ENCODE measurements around the gene CHDH.

Gene CHDH

DNA sequence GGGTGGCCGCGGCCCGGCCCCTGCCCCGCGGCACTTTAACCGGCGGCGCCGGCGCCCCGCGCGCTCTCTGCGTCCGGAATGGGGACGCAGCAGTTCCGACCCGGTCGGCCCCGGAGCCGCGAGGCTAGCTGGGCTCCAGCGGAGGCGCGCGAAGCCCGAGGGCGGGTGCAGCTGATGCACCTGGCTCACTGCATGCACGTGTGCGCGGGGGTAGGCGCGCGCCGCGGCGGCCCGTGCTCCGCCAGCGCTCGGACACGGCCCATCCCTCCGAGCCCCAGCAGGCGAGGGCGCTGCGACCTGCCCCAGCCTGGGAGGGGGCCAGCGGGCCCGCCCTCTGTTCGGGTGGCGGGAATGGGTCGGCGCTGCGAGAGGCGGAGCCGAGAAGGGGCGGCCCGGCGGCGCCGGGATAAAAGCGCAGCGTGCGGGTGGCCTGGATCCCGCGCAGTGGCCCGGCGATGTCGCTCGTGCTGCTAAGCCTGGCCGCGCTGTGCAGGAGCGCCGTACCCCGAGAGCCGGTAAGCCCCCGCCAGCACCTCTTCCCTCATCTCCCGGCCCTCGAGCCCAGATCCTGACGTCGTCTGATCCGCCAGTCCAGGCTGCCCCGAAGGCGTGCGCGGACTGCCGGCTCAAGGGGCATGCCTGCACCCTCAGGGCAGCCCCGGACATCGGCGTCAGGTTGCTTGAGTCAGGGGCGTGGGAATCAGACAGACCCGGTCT, at the start of gene CHDH, which contains the start of gene IL17RB:
Gene CHDH, minus strand, starts transcription at position 286 of the 717 bp plus-strand sequence. CDS start 22,411 bp downstream, outside the sequence.
Gene IL17RB, plus strand, starts transcription at position 435 of the 717 bp plus-strand sequence. Its CDS starts 21 bp downstream, at position 456.
- DNase-seq, result peak; percentile 48 to 78

GRCh38 chr3:53892286-53892637, 46.0 kb upstream of the CHDH start:
- no peak for DNase-seq

- peak; percentile 98 to 99 for DNase-seq
Measured at GRCh38 chr3:53891497-53892285, 45.5 kb upstream of the CHDH start, which contains the start of gene SELENOK. Gene SELENOK, minus strand, starts transcription at chr3:53891859.

DNA sequence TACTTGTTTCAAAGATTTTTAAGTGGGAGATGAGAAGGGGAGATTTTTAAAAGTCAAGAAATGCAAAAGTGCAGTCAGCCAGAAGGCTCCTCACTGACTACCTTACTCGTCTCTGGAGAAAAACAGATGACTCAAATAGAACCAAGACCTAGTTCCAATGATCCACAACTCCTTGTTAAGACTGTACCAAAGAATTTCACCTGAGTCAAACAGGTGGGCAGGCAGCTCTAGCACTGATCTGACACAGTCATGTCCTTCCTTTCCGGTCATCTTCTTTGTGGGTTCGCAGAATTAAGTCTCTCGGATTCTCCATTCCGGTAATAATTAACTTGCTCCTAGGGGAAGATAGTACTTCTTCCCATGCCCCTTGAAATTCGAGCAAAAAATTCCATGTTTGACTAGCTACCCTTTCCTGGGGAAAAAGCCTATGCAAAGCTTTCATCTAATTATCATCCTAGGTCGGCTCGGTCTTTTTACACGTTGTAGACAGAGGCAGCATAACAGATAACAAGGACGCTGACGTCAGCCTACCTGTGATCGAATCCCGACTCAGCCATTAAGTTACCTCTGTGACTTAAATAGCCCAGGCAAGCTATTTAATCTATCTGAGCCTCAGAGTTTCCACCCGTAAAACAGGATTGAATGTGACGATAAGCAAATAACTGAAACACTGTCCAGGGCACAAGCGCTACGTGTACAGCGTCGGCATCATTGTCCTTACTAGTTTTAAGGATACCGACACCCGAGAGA, 44.7 kb upstream of the CHDH start:
- DNase-seq, result no peak

DNA sequence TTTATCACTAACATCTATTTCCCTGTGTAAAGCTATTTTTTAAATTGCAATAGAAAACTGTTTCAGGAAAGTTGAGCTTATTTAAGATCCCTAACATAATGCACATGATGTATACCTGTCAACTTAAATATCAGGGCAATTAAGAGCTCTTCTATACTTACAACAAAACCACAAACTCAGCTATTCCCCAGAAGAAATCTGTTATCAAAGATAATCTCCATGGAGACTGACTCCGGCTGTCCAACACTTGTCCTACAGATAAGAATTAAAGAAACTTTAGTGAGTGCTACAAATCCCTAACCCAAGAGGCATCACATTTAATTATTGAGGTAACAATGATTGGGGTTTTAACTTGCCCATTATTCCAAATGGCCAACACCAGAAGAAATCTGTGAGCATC, 42.0 kb upstream of the CHDH start:
- DNase-seq, result no peak

- no peak for DNase-seq
Measured at GRCh38 chr3:53887446-53887845, 41.2 kb upstream of the CHDH start.

- no peak for DNase-seq
Measured at GRCh38 chr3:53885239-53885638, 39.0 kb upstream of the CHDH start.

- DNase-seq, result no peak
Measured at GRCh38 chr3:53884623-53885022, 38.4 kb upstream of the CHDH start.

DNA sequence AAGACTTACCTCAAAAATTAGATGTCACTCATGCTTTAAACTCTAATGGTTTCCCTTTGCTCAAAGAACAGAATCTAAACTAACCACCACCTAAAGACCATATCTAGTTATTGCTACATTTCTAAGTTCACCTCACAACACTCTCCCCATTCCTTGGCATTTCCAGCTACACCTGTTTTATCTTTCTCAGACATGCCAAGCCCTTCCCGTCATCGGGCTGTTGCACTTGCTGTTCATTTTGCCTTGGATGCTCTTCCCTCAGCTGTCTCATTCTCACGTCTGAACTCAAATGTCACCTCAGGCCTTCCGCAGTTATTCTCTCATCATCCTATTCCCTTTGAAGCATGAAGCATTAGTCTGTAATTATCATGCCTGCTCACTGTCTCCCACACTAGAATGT, 36.8 kb upstream of the CHDH start:
- no peak for DNase-seq

DNA sequence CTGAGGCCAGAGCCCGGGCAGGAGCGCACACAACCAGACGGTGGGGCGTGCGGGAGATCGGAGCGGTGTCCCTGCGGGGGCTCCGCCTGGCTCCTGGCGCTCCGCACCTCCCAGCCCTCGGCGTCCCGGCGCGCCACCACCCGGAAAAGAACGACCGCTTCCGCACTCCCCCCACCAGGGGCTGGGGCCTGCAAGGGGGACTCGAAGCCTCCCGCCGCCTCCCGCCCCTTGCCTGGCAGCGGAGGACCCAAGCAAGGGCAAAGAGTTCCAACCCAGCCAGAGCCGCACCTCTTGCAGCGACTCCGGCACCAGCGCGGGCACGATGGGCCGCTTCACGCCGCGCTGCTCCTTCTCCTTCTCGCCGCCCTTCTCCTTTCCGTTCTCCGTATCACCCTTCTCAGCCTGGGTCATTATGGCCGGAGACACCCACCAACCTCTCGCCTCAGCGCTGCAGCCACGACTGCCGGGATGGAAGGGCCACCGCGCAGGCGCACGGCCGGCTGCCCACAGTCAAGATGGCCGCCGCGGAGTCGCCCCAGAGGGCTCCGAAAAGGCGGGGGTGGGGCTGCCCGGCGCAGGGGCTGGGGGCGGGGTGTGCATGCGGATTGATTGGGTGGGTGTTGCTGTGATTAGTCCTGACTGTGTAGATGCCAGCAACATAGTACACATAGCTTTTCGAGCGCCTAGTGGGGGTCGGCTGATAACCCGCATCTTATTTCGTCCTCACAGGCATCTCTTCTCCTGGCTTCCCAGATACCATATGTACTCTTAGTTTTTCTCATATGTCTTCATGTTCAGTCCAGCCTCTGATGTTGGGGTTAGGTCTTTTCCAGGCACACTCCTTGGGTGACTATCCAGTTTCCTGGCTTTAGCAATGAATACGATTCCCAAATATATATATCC, 35.7 kb upstream of the CHDH start, which contains the start of gene ACTR8:
Gene ACTR8, minus strand, starts transcription at position 462 of the 903 bp plus-strand sequence. Its CDS starts 51 bp downstream, at position 411.
- peak; percentile 72 to 89 for DNase-seq

GRCh38 chr3:53880396-53881345, 34.5 kb upstream of the CHDH start:
- no peak for DNase-seq

GRCh38 chr3:53865732-53866499, 19.7 kb upstream of the CHDH start:
- no peak for DNase-seq

DNA sequence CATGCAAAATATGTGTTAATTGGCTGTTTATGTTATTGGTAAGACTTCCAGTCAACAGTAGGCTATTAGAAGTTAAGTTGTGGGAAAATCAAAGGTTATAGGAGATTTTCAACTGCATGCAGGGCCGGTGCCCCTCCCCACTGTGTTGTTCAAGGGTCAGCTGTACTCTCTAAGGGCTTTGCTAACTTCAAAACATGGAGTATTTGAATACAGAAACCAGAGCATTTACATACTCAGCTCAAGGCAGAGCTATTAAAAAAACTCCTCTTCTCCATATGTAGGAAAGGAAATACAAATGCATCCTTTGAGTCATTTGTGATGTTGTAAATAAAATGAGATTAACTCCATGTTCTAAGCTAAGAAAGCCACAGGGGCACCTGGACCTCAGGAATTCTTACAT, 16.9 kb upstream of the CHDH start:
- DNase-seq, result no peak

DNA sequence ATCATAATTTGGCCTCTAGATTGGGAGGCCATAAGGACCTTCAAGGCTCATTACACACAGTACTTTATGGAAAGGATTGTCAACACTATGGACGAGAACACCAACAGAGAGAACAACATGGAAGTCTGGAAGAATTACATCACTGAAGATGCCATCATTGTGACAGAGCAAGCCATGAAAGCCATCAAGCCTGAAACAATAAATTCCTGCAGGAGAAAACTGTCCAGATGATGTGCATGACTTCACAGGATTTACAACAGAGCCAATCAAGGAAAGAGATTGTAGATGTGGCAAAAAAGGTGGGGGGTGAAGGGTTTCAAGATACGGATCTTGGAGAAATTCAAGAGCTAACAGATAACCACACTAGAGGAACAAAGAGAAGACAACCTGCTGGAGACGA, 16.0 kb upstream of the CHDH start:
- no peak for DNase-seq

DNA sequence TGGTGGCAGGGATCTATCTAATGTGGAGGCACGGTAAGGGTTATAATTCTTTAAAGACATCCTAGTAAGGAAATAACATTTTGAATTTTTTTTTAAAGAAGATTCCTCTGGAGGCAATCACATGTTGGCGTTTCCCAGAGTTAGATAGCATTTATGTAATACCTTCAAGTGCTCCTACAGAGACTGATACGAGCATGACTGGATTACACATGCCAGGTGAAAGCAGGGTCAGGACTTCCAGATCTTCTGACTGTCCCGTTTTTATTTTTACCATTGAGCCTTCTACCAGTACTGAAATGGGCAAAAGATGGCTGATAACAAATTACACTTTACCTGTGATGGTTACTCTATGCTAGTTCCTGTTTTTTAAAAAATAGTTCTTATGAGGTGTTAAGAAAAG, 14.0 kb upstream of the CHDH start:
- DNase-seq, result no peak

DNA sequence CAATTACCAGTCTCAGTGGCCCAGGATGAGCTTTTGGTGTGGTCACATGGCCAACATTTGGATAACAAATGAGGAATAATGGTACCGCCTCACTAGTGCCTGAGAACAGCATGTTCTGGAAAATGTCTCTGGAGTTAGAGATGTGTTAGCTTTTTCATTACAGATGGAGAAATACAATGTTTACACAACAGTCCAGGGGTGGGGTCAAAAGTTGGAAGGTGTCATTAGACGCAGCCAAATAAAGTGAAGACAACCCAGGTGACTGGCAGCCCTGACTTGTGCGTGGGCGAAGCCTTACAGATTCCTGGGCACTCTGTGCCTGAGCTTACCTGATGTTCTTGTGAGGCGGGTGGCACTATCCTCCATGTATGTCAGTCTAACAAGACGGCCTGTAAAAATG, 13.0 kb upstream of the CHDH start:
- no peak for DNase-seq

- no peak for DNase-seq
Measured at GRCh38 chr3:53858096-53858741, 12.0 kb upstream of the CHDH start.

- DNase-seq, result no peak
Measured at GRCh38 chr3:53856964-53857363, 10.7 kb upstream of the CHDH start.

DNA sequence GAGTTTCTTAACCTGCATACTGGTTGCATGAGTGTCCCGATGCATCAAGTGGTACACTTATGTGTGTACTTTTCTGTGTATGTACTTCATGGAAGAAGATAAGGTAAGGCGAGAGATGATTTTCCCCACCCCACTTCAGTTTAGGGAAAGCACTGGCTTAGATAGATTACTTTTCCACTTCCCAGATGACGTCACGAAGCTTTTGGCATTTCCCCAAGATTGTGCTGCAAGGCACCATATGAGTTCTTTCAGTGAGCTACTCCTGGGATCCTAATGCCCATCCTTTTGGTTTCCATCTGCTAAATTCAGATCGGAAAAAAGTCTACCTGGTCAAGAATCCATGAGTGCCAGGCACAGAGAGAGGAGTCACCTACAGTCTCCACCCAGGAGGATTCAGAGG, 4.7 kb upstream of the CHDH start:
- no peak for DNase-seq

DNA sequence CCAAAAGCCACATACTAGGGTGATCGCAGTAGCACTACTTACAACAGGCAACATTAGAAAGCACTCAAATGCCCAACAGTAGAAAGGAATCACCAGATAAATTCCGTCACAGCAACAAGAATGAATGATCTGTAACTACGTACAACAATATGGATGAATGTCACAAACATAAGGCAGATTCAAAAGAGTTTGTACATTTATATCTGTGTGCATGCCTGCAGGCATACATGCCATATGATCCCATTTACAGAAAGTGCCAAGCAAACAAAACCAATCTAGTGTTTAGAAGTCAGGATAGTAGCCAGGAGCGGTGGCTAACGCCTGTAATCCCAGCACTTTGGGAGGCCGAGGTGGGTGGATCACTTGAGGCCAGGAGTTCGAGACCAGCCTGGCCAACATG, 3.7 kb upstream of the CHDH start:
- DNase-seq, result no peak

All from hippocampal formation (tissue), 2 donors.